GM06990 (cell line): Measurements from ENCODE around the gene NOP53.
"Not testable (repeated sequence)": the region's sequence is repeated elsewhere in the genome, so short reads cannot be mapped to it uniquely, and the experiment has no call there.

ENCODE experiments used
- DNase-seq: peaks from one replicate; pipeline ENCODE4 v3.0.0-alpha.2; 2011; ENCODE audit not compliant: insufficient read length; ENCODE audit errors: extremely low read depth
- H3K27me3 ChIP-seq: replicated peaks from 2 replicates; pipeline ENCODE4 v1.6.0; 2011; ENCODE audit warnings: low read length; ENCODE audit not compliant: control insufficient read depth, insufficient read depth
- H3K36me3 ChIP-seq: 2 replicates; pipeline ENCODE4 v1.5.1; 2011; ENCODE audit warnings: low read length; ENCODE audit not compliant: control insufficient read depth, insufficient read depth
- H3K4me3 ChIP-seq: replicated peaks from 2 replicates; pipeline ENCODE4 v1.5.1; 2011; ENCODE audit warnings: low read depth, mild to moderate bottlenecking, control low read depth, low read length
- CTCF ChIP-seq: IDR thresholded peaks from 2 replicates; pipeline ENCODE4 v1.5.1; 2011; ENCODE audit warnings: low read length, control low read depth, mild to moderate bottlenecking, inconsistent platforms; ENCODE audit not compliant: insufficient read depth, poor library complexity, severe bottlenecking

The NOP53 gene

GRCh38 chr19:47766359-47766620 is 20.9 kb downstream of the NOP53 start:
- no peaks in the 10 kb centered on the region for H3K36me3 ChIP-seq
- no peak for TF ChIP-seq CTCF
- no peak overlapping the region for H3K4me3 ChIP-seq
- H3K27me3 ChIP-seq: no peaks in the 10 kb centered on the region
- DNase-seq: no peak

GRCh38 chr19:47766670-47767069 is 21.3 kb downstream of the NOP53 start:
- Histone ChIP-seq H3K36me3 (no peaks in the 10 kb centered on the region), H3K27me3 (no peaks in the 10 kb centered on the region), H3K4me3 (no peak overlapping the region)
- no peak for DNase-seq
- no peak for TF ChIP-seq CTCF

GRCh38 chr19:47767349-47767748 is 22.0 kb downstream of the NOP53 start:
- no peaks in the 10 kb centered on the region for H3K36me3 ChIP-seq
- no peak for TF ChIP-seq CTCF
- H3K4me3 ChIP-seq: no peak overlapping the region
- no peaks in the 10 kb centered on the region for H3K27me3 ChIP-seq
- no peak for DNase-seq

GRCh38 chr19:47768604-47769003 is 23.3 kb downstream of the NOP53 start:
- no peak overlapping the region for H3K4me3 ChIP-seq
- no peak for DNase-seq
- no peaks in the 10 kb centered on the region for H3K27me3 ChIP-seq
- H3K36me3 ChIP-seq: no peaks in the 10 kb centered on the region
- TF ChIP-seq CTCF: no peak

- H3K27me3 ChIP-seq: no peaks in the 10 kb centered on the region
- H3K36me3 ChIP-seq: no peaks in the 10 kb centered on the region
- no peak for DNase-seq
- H3K4me3 ChIP-seq: no peak overlapping the region
- TF ChIP-seq CTCF: no peak
Observed at GRCh38 chr19:47769534-47769933, 24.2 kb downstream of the NOP53 start.

- H3K4me3 ChIP-seq: not testable (repeated sequence)
Observed at GRCh38 chr19:47771291-47771690, 25.9 kb downstream of the NOP53 start.

More at GRCh38 chr19:47771291-47771690, 25.9 kb downstream of the NOP53 start:
- not testable (repeated sequence) for DNase-seq, H3K27me3 ChIP-seq, H3K36me3 ChIP-seq
